ENCODE data around the gene RHBDD2. TPM values are rescaled to one million over a fixed set of nuclear protein-coding genes. Genes with fewer than 3 reads are reported as not detected.
"Not testable (repeated sequence)": the region's sequence is repeated elsewhere in the genome, so short reads cannot be mapped to it uniquely, and the experiment has no call there.

RHBDD2 gene
- total RNA-seq, 2 experiments from 2014 or later: 25.4 to 48.0 TPM

- Mint-ChIP-seq H3K27ac (no peak overlapping the region), H3K36me3 (peaks cover 37% of the 10 kb centered on the region), H3K4me3 (no peak overlapping the region), H3K9me3 (ENCODE audit: low read depth) (no peaks in the 10 kb centered on the region), H3K4me1 (peaks cover 7% of the 10 kb centered on the region), H3K27me3 (no peaks in the 10 kb centered on the region)
- CTCF ChIA-PET: interaction anchor here (1.1 kb wide), 1 partner anchor 135 kb away, joined by 3 read pairs; no protein-coding TSS in a partner anchor
- no peak for DNase-seq
- no peak for ATAC-seq
These were observed 6.2 kb downstream of the RHBDD2 start for GRCh38 chr7:75885036-75885435.

GRCh38 chr7:75887669-75888369 is 9.0 kb downstream of the RHBDD2 start:
- CTCF ChIA-PET: no interaction called here
- Mint-ChIP-seq H3K4me1 (peaks cover 3% of the 10 kb centered on the region), H3K27ac (no peak overlapping the region), H3K36me3 (peaks cover 22% of the 10 kb centered on the region), H3K27me3 (no peaks in the 10 kb centered on the region), H3K4me3 (no peak overlapping the region), H3K9me3 (ENCODE audit: low read depth) (no peaks in the 10 kb centered on the region)
- no peak for DNase-seq
- ATAC-seq: no peak

- ATAC-seq: no peak
- DNase-seq: no peak
- CTCF ChIA-PET: no interaction called here
- peaks cover 3% of the 10 kb centered on the region for H3K4me1 Mint-ChIP-seq
- no peaks in the 10 kb centered on the region for H3K9me3 Mint-ChIP-seq (ENCODE audit: low read depth)
- H3K36me3 Mint-ChIP-seq: peaks cover 17% of the 10 kb centered on the region
- H3K4me3 Mint-ChIP-seq: no peak overlapping the region
- H3K27ac Mint-ChIP-seq: no peak overlapping the region
- H3K27me3 Mint-ChIP-seq: no peaks in the 10 kb centered on the region
These were observed 9.8 kb downstream of the RHBDD2 start for GRCh38 chr7:75888464-75889222.

DNA sequence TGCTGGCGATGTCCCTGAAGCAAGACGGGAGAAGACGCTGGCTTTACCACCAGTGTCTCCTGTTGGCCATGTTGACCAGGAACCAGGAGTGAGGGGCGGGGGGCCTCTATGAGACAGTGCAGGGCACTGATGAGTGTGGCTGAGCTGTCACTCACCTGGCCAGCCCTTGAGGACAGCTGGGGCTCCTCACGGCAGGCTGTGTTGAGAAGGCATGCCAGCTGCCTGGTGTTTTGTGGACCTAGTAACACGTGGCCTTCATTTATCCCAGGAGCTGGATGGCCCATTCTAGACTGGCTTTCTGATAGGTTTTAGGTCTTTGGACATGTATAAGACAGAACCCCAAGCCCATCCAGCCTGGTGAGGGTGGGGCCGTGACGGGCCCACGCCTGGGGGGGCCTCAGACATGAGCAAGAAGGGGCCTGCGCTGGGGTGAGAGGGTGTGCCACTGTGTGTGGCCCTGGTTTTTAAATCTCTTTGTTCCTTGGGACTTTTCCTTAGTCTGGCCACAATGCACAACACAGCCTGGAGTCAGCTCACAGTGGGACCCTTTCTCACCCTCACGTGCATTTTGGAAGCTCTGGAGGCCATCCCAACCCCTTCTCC is 10.5 kb downstream of the RHBDD2 start:
- peaks cover 16% of the 10 kb centered on the region for H3K36me3 Mint-ChIP-seq
- H3K4me1 Mint-ChIP-seq: peaks cover 3% of the 10 kb centered on the region
- no peaks in the 10 kb centered on the region for H3K9me3 Mint-ChIP-seq (ENCODE audit: low read depth)
- H3K27ac Mint-ChIP-seq: no peak overlapping the region
- H3K27me3 Mint-ChIP-seq: no peaks in the 10 kb centered on the region
- CTCF ChIA-PET: no interaction called here
- ATAC-seq (no peak), DNase-seq (no peak)
- H3K4me3 Mint-ChIP-seq: no peak overlapping the region

DNA sequence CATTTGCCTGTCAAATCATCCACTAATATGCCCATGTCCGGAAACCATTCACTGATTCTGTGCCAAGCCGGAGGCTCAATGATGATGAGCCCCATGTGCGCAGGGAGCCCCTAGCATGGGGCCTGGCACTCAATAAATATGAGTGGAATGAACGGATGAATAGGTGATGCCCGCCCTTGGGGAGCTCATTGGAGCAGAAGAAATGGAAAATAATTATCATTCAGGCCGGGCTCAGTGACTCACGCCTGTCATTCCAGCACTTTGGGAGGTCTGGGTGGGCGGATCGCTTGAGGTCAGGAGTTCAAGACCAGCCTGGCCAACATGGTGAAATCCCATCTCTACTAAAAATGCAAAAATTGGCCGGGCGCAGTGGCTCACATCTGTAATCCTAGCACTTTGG is 11.0 kb downstream of the RHBDD2 start:
- H3K4me3 Mint-ChIP-seq: no peak overlapping the region
- no peaks in the 10 kb centered on the region for H3K9me3 Mint-ChIP-seq (ENCODE audit: low read depth)
- no peak overlapping the region for H3K27ac Mint-ChIP-seq
- CTCF ChIA-PET: no interaction called here
- DNase-seq (no peak), ATAC-seq (no peak)
- peaks cover 14% of the 10 kb centered on the region for H3K36me3 Mint-ChIP-seq
- no peaks in the 10 kb centered on the region for H3K27me3 Mint-ChIP-seq
- H3K4me1 Mint-ChIP-seq: peaks cover 3% of the 10 kb centered on the region

- H3K27me3 Mint-ChIP-seq; H3K27ac Mint-ChIP-seq; H3K4me3 Mint-ChIP-seq; H3K36me3 Mint-ChIP-seq; H3K9me3 Mint-ChIP-seq (ENCODE audit: low read depth); H3K4me1 Mint-ChIP-seq; ATAC-seq; DNase-seq: not testable (repeated sequence)
- CTCF ChIA-PET: interaction anchor here (1.3 kb wide), 1 partner anchor 9 kb away, joined by 3 read pairs; no protein-coding TSS in a partner anchor
These were observed 12.4 kb downstream of the RHBDD2 start for GRCh38 chr7:75891237-75891636.

- H3K27me3 Mint-ChIP-seq: no peaks in the 10 kb centered on the region
- peaks cover 3% of the 10 kb centered on the region for H3K4me1 Mint-ChIP-seq
- H3K4me3 Mint-ChIP-seq: no peak overlapping the region
- CTCF ChIA-PET: no interaction called here
- DNase-seq (no peak), ATAC-seq (no peak)
- peaks cover 7% of the 10 kb centered on the region for H3K36me3 Mint-ChIP-seq
- no peaks in the 10 kb centered on the region for H3K9me3 Mint-ChIP-seq (ENCODE audit: low read depth)
- H3K27ac Mint-ChIP-seq: no peak overlapping the region
These were observed 13.1 kb downstream of the RHBDD2 start for GRCh38 chr7:75891815-75892411.

DNA sequence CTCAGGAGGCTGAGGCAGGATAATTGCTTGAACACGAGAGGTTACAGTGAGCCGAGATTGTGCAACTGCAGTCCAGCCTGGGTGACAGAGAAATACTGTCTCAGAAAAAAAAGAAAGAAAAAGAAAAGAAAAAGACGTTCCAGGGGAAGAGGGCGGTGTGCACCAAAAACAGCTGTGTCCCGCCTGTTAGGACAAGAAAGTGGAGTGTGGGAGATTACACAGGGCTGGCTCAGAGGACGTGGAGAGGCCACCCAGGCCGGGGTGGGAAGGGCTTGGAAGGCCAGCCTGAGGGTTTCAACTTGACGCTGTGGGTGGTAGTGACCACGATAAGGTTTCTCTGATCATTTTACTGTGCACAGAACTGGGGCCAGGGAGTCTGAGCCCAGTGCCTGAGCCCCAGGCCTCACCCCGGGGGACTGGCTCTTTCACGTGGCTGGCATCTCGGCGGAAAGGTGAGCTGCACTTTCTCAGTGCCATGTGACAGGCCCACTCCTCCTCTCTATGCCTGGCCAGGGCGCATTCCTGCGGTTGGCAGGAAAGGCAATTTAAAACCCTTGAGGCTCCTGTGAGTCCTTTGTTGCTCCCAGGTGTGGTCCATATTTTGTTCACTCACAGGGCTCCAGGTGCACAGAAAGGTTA is 13.9 kb downstream of the RHBDD2 start:
- CTCF ChIA-PET: no interaction called here
- Mint-ChIP-seq H3K36me3 (peaks cover 5% of the 10 kb centered on the region), H3K9me3 (ENCODE audit: low read depth) (no peaks in the 10 kb centered on the region), H3K4me1 (peaks cover 3% of the 10 kb centered on the region), H3K4me3 (no peak overlapping the region), H3K27me3 (no peaks in the 10 kb centered on the region), H3K27ac (no peak overlapping the region)
- ATAC-seq (no peak), DNase-seq (no peak)

- DNase-seq: no peak
- CTCF ChIA-PET: no interaction called here
- peaks cover 3% of the 10 kb centered on the region for H3K4me1 Mint-ChIP-seq
These were observed 18.0 kb downstream of the RHBDD2 start for GRCh38 chr7:75896803-75897327.

DNA sequence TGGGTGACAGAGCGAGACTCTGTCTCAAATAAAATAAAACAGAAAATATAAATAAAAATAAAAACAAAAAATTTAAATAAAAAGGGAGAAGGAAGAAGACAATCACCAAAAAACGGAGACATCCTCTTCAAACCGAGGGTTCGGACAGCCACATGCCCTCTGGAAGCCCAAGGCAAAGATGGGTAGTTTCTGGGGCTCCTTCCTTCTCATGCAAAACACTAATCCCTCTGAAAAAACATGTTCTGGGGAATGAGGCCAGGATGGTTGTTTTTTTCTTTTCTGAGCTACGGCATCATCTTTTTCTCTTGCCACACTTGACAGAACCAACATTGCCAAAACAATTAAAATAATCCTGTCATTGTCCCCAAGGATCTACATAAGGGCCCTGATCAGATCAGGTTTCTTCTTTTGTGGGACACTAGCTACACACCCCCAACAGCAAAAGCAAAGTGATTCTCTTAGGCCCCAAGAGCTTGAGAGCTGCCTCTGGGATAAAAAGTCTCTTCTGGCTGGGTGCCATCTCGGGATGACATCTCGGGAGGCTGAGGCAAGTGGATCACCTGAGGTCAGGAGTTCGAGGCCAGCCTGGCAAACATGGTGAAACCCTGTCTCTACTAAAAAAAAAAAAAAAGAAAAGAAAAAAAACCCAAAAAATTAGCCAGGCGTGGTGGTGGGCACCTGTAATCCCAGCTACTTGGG is 21.9 kb downstream of the RHBDD2 start:
- H3K27ac Mint-ChIP-seq: no peak overlapping the region
- no peaks in the 10 kb centered on the region for H3K9me3 Mint-ChIP-seq (ENCODE audit: low read depth)
- H3K4me3 Mint-ChIP-seq: no peak overlapping the region
- ATAC-seq (no peak), DNase-seq (no peak)
- no peaks in the 10 kb centered on the region for H3K27me3 Mint-ChIP-seq
- no peaks in the 10 kb centered on the region for H3K4me1 Mint-ChIP-seq
- CTCF ChIA-PET: interaction anchor here (0.9 kb wide), 1 partner anchor 10 kb away, joined by 3 read pairs; no protein-coding TSS in a partner anchor
- no peaks in the 10 kb centered on the region for H3K36me3 Mint-ChIP-seq

More at GRCh38 chr7:75896803-75897327, 18.0 kb downstream of the RHBDD2 start:
- Mint-ChIP-seq H3K27me3 (no peaks in the 10 kb centered on the region), H3K27ac (no peak overlapping the region), H3K9me3 (ENCODE audit: low read depth) (no peaks in the 10 kb centered on the region), H3K36me3 (no peaks in the 10 kb centered on the region), H3K4me3 (no peak overlapping the region)
- ATAC-seq: no peak

DNA sequence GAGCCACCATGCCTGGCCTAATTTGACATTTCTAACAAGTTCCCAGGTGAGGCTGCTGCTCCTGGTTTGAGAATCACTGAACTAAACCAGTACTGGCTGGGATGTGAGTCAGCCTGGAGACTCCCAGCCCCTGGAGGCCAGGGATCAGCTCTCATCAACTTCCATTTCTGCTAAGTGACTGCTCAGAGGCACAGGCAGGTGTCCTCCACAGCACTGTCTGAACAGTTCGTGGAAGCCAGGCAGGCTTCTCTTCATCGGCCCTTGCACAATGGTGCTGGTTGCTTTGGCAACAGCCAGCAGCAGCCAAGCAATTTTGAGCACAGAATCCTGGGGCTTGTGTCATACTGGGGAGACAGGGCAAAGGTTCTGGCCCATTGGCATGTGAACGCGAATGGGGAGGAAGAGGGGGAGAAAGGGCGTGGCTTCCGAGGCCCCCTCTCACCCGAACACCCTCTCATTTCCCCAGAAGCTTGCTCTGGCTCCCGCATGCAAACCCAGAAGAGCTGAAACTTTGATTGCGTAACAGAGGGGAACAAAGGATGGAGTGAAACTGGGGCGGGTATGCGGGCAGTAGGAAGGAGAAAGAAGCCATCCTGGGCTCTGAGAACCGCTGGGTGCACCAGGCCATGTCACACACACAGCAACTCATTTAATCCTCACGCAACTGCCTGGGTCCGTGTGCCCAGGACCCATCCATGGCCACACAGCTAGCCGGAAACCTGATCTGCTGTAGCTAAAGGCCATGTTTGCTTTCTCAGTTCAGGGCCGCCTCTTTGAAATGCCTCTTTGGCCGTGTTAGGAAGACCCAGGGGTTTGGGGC is 27.2 kb downstream of the RHBDD2 start:
- ATAC-seq (no peak), DNase-seq (no peak)
- CTCF ChIA-PET: interaction anchor here (1.2 kb wide), 1 partner anchor 114 kb away, joined by 3 read pairs; no protein-coding TSS in a partner anchor
- Mint-ChIP-seq H3K27ac (no peak overlapping the region), H3K4me1 (no peaks in the 10 kb centered on the region), H3K9me3 (ENCODE audit: low read depth) (no peaks in the 10 kb centered on the region), H3K36me3 (no peaks in the 10 kb centered on the region), H3K27me3 (no peaks in the 10 kb centered on the region), H3K4me3 (no peak overlapping the region)
